ENCODE results near the gene NECAP2.
"Not testable (repeated sequence)": the region's sequence is repeated elsewhere in the genome, so short reads cannot be mapped to it uniquely, and the experiment has no call there.

NECAP2 gene

DNA sequence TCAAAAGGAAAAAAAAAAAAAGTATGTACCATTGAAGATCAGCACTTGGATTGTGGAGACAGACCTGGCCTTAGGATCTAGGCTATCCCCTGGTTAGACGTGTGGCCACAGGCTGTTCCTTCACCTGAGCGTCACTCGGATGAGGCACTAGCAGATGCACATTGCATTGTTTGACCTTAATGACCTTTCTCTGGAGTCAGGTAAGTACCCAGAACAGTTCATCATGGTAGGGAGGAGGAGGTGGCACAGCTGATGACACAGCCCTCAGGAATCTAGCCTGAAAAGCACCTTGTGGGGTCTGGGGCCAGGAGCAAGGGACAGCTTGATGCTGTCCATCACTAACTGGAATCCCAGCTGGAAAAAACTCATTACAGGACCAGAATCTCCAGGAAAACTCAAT is 21.2 kb downstream of the NECAP2 start:
- DNase-seq, result no peak

GRCh38 chr1:16462773-16463330 is 22.3 kb downstream of the NECAP2 start:
- DNase-seq, result no peak

DNA sequence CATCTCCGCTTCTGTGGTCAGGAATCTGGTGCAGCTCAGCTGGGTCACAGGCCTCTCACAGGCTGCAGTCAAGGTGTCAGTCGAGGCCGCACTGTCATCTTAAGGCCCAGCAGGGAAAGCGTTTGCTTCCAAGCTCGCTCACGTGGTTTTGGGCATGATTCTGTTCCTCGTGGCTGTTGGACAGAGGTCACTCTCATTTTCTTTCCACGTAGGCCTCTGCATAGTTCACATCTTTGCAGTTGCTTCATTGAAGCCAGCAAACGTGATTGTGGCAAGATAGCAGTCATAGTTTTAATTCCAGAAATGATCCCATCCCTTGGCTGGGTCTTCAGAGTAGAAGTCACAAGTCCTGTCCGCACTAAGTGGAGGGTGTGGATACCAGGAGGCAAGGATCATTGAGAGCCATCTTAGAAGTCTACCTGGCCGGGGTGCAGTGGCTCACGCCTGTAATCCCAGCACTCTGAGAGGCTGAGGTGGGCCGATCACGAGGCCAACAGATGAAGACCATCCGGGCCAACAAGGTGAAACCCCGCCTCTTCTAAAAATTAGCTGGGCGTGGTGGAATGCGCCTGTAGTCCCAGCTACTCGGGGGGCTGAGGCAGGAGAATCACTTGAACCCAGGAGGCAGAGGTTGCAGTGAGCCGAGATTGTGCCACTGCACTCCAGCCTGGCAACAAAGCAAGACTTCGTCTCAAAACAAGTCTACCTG is 24.5 kb downstream of the NECAP2 start:
- DNase-seq, result no peak

DNA sequence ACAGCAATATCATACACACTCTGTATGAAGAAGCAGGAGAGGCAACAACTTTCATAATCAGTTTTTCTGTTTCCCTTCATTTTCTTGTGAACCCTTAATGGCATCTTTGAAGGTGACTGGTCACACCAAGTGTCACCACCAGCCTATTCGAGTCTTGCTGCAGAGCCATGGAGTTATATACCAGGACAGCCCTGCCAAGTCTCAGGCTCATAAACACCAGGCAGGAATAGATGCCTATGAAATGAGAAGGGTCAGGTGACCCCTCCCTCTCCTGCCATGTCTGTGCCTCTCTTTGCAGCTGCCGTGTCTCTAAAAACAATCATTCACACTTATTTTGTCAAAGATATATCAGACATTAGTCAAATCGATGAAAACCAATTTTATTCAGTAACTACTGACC is 28.0 kb downstream of the NECAP2 start:
- DNase-seq, result no peak

GRCh38 chr1:16474166-16474800 is 33.8 kb downstream of the NECAP2 start:
- no peak for DNase-seq

GRCh38 chr1:16474891-16475290 is 34.4 kb downstream of the NECAP2 start:
- not testable (repeated sequence) for DNase-seq

- DNase-seq, result not testable (repeated sequence)
Measured at GRCh38 chr1:16475771-16476770, 35.5 kb downstream of the NECAP2 start.

DNA sequence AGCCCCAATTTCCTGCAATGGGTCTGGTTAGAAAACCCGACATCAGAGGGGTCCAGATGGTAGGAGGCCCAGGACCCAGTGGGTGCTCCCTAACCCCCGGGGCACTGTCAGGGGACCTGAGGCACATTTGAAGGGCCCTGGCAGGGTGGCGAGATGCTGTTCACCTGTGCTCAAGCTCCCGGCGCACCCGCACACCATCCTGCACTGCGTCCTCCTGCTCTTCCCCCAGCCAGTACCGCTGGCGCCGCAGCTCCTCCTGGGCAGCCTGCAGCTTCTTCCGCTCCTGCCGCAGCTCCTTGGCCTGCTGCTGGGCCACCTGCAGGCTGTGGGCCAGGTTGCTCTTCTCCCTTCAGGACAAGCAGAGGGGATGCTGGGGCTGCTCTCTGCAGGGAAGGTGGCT is 37.6 kb downstream of the NECAP2 start:
- DNase-seq, result no peak

GRCh38 chr1:16483146-16483545 is 42.6 kb downstream of the NECAP2 start:
- not testable (repeated sequence) for DNase-seq

- DNase-seq, result not testable (repeated sequence)
Measured at GRCh38 chr1:16483639-16484500, 43.3 kb downstream of the NECAP2 start.

GRCh38 chr1:16484501-16484835 is 43.9 kb downstream of the NECAP2 start:
- DNase-seq, result no peak

- DNase-seq, result no peak
Measured at GRCh38 chr1:16484931-16485330, 44.4 kb downstream of the NECAP2 start.

DNA sequence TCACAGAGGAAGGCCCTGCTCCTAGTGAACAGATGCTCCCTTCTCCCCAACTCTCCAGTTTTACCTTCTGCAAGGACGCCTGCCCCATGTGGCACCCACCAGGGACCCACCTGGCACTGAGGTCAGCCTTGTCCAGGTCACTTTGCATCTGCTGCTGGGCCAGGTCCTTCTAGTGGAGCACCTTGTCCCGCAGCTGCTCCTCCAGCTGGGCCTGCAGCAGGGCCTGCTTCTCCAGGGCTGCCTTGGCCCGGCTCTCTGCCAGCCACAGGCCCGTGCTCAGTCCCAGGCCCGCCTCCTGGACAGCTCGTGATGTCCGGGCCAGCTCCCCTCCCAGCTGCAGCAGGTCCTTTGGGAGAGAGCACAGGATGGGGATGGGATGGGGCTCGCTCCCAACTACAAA is 45.8 kb downstream of the NECAP2 start:
- DNase-seq, result not testable (repeated sequence)

DNA sequence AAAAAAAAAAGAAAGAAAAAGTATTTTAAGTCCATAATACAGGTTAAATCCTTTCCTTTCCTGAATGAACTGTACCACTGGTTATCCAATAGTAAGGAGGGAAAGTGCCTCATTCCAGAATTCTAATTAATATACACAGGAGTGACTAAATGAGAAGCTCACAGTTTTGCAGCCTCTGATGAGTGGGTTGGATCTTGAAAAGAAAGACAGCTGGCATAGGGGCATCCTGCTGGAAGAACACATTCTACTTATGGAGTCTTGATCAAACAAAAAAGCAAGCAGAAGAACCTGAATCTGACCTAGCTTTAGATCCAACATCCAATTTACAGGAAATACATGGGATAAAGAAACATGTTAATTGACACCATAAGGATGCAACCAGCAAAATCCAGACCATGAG is 46.5 kb downstream of the NECAP2 start:
- not testable (repeated sequence) for DNase-seq

DNA sequence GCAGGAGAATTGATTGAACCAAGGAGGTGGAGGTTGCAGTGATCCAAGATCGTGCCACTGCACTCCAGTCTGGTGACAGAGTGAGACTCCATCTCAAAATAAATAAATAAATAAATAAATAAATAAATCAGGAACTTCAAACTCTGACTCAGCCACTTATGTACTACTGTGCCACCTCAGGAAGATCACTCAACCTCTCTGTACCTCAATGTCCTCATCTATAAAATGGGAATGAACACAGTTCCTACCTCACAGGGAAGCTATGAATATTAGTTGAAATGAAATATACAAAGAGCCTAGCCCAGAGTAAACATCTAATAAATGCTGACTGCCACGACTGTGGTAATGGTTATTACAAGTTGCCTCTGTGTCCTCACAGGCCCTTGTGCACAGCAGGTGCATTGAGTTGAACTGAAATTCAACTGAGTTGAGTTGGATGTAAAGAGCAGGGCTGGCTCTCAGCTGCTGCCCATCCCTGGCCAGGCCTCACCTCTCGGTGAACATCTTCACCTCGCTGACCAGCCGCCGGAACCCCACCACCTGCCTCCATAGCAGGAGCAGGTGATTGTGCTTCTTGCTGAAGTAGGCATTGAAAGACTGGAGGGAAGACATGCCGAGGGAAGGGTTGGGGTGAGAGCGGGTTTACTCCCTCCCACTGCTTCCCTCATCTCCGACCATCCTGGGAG is 48.8 kb downstream of the NECAP2 start:
- DNase-seq, result not testable (repeated sequence)

- DNase-seq, result no peak
Measured at GRCh38 chr1:16491056-16491675, 50.6 kb downstream of the NECAP2 start.

DNA sequence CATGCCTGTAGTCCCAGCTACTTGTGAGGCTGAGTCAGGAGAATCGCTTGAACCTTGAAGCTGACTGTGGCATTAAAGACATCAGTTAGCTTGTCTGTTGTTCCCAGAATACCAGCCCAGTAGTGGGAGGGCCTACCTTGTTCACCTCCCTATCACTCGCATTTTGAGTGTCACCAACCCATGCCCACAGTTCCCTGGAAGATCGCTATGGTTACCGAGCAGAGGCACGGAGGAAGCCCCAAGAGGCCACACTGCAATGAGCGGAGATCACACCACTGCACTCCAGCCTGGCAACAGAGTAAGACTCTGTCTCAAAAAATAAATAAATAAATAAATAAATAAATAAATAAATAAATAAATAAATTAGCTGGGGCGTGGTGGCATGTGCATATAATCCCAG is 52.4 kb downstream of the NECAP2 start:
- not testable (repeated sequence) for DNase-seq

- DNase-seq, result not testable (repeated sequence)
Measured at GRCh38 chr1:16493731-16494130, 53.2 kb downstream of the NECAP2 start.

GRCh38 chr1:16497474-16497904 is 57.0 kb downstream of the NECAP2 start:
- DNase-seq, result not testable (repeated sequence)

- not testable (repeated sequence) for DNase-seq
Measured at GRCh38 chr1:16498047-16498446, 57.5 kb downstream of the NECAP2 start.

Measured in suppressor macrophage treated with lipopolysaccharide for 4 hours (primary cell).